WTC11 (cell line): Measurements from ENCODE around the gene ACVR1.

ENCODE experiments used
- CBFB ChIP-seq: sonication (generic); formaldehyde crosslinking; IDR thresholded peaks from 2 replicates; pipeline ENCODE4 v1.8.1; 2022; ENCODE audit warnings: mild to moderate bottlenecking, low read depth, missing genetic modification reagents
- SP1 ChIP-seq: sonication (generic); formaldehyde crosslinking; conservative IDR thresholded peaks from 2 replicates; pipeline ENCODE4 v1.8.1; 2022; ENCODE audit warnings: missing genetic modification reagents
- TCF7 ChIP-seq: sonication (generic); formaldehyde crosslinking; IDR thresholded peaks from 2 replicates; pipeline ENCODE4 v1.8.0; 2022; ENCODE audit warnings: mild to moderate bottlenecking, low read depth, missing genetic modification reagents, moderate library complexity
- ZNF138 ChIP-seq: sonication (generic); formaldehyde crosslinking; conservative IDR thresholded peaks from 2 replicates; pipeline ENCODE4 v1.8.1; 2022; ENCODE audit warnings: mild to moderate bottlenecking, moderate library complexity, missing genetic modification reagents
- ZNF423 ChIP-seq: fragments of 250-450 bp; sonication (Bioruptor Pico); IDR thresholded peaks from 2 replicates; pipeline ENCODE4 v2.1.2; 2022; ENCODE audit warnings: mild to moderate bottlenecking, moderate library complexity
- TF ChIP-seq, protein P1 (sequence below): fragments of 200-600 bp; IDR thresholded peaks from 2 replicates; pipeline ENCODE4 v1.8.0; 2022; ENCODE audit warnings: antibody characterized with exemption
- TF ChIP-seq, protein P2 (sequence below): sonication (generic); formaldehyde crosslinking; IDR thresholded peaks from 2 replicates; pipeline ENCODE4 v1.8.0; 2022; ENCODE audit warnings: mild to moderate bottlenecking, missing genetic modification reagents
- TF ChIP-seq, protein P3 (sequence below): sonication (generic); formaldehyde crosslinking; IDR thresholded peaks from 2 replicates; pipeline ENCODE4 v1.8.1; 2022; ENCODE audit warnings: low read depth, missing genetic modification reagents, borderline replicate concordance
- TF ChIP-seq, protein P4 (sequence below): sonication (generic); formaldehyde crosslinking; IDR thresholded peaks from 2 replicates; pipeline ENCODE4 v1.8.1; 2023; ENCODE audit warnings: mild to moderate bottlenecking, missing genetic modification reagents
- TF ChIP-seq, protein P5 (sequence below): sonication (generic); formaldehyde crosslinking; IDR thresholded peaks from 2 replicates; pipeline ENCODE4 v1.8.1; 2022; ENCODE audit warnings: low read depth, mild to moderate bottlenecking, moderate library complexity, missing genetic modification reagents, borderline replicate concordance
- TF ChIP-seq, protein P6 (sequence below): fragments of 250-450 bp; sonication (Bioruptor Pico); IDR thresholded peaks from 2 replicates; pipeline ENCODE4 v2.1.2; 2022; ENCODE audit warnings: mild to moderate bottlenecking, moderate library complexity

DNA sequence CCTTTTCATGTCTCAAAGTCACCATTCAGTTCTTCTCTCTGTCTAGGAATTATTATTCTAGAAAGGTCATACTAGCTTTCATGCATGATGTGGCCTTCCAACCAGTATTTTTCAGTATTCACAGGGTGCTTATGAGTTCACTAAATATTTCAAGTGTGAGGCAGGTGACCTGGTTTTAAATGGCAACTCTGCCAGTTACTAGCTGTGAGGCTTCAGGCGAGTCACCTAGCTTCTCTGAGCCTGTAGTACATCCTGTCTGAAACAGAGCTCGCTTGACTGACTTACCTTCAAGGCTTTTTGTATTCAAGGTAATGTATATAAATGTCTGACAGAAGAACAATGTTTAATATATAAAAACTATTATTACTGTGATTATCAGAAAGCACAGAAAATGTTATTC lies 19.4 kb upstream of the ACVR1 start:
- TF ChIP-seq, protein P1, sequence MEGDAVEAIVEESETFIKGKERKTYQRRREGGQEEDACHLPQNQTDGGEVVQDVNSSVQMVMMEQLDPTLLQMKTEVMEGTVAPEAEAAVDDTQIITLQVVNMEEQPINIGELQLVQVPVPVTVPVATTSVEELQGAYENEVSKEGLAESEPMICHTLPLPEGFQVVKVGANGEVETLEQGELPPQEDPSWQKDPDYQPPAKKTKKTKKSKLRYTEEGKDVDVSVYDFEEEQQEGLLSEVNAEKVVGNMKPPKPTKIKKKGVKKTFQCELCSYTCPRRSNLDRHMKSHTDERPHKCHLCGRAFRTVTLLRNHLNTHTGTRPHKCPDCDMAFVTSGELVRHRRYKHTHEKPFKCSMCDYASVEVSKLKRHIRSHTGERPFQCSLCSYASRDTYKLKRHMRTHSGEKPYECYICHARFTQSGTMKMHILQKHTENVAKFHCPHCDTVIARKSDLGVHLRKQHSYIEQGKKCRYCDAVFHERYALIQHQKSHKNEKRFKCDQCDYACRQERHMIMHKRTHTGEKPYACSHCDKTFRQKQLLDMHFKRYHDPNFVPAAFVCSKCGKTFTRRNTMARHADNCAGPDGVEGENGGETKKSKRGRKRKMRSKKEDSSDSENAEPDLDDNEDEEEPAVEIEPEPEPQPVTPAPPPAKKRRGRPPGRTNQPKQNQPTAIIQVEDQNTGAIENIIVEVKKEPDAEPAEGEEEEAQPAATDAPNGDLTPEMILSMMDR, result no peak
- TF ChIP-seq ZNF423 (CRISPR knock-in tag) (no peak), SP1 (no peak), CBFB (CRISPR knock-in tag) (no peak), TCF7 (no peak), ZNF138 (no peak)
- TF ChIP-seq, protein P2, sequence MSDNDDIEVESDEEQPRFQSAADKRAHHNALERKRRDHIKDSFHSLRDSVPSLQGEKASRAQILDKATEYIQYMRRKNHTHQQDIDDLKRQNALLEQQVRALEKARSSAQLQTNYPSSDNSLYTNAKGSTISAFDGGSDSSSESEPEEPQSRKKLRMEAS (CRISPR knock-in tag), result no peak
- TF ChIP-seq, protein P3, sequence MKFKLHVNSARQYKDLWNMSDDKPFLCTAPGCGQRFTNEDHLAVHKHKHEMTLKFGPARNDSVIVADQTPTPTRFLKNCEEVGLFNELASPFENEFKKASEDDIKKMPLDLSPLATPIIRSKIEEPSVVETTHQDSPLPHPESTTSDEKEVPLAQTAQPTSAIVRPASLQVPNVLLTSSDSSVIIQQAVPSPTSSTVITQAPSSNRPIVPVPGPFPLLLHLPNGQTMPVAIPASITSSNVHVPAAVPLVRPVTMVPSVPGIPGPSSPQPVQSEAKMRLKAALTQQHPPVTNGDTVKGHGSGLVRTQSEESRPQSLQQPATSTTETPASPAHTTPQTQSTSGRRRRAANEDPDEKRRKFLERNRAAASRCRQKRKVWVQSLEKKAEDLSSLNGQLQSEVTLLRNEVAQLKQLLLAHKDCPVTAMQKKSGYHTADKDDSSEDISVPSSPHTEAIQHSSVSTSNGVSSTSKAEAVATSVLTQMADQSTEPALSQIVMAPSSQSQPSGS, result no peak
- TF ChIP-seq, protein P4, sequence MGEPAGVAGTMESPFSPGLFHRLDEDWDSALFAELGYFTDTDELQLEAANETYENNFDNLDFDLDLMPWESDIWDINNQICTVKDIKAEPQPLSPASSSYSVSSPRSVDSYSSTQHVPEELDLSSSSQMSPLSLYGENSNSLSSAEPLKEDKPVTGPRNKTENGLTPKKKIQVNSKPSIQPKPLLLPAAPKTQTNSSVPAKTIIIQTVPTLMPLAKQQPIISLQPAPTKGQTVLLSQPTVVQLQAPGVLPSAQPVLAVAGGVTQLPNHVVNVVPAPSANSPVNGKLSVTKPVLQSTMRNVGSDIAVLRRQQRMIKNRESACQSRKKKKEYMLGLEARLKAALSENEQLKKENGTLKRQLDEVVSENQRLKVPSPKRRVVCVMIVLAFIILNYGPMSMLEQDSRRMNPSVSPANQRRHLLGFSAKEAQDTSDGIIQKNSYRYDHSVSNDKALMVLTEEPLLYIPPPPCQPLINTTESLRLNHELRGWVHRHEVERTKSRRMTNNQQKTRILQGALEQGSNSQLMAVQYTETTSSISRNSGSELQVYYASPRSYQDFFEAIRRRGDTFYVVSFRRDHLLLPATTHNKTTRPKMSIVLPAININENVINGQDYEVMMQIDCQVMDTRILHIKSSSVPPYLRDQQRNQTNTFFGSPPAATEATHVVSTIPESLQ (CRISPR knock-in tag), result no peak
- TF ChIP-seq, protein P5, sequence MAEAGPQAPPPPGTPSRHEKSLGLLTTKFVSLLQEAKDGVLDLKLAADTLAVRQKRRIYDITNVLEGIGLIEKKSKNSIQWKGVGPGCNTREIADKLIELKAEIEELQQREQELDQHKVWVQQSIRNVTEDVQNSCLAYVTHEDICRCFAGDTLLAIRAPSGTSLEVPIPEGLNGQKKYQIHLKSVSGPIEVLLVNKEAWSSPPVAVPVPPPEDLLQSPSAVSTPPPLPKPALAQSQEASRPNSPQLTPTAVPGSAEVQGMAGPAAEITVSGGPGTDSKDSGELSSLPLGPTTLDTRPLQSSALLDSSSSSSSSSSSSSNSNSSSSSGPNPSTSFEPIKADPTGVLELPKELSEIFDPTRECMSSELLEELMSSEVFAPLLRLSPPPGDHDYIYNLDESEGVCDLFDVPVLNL, result no peak
- TF ChIP-seq, protein P6, sequence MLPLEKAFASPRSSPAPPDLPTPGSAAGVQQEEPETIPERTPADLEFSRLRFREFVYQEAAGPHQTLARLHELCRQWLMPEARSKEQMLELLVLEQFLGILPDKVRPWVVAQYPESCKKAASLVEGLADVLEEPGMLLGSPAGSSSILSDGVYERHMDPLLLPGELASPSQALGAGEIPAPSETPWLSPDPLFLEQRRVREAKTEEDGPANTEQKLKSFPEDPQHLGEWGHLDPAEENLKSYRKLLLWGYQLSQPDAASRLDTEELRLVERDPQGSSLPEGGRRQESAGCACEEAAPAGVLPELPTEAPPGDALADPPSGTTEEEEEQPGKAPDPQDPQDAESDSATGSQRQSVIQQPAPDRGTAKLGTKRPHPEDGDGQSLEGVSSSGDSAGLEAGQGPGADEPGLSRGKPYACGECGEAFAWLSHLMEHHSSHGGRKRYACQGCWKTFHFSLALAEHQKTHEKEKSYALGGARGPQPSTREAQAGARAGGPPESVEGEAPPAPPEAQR, result no peak
